Sigmoid colon (tissue), 7 donors: ENCODE data around the gene PON3. TPM values are rescaled to one million over a fixed set of nuclear protein-coding genes. Genes with fewer than 3 reads are reported as not detected.
A peak's percentile ranks its signal among the peaks of the same experiment; 100 is the strongest.

Experiments used
- DNase-seq: peaks from one replicate; pipeline ENCODE4 v3.0.0-alpha.2; 2019
- H3K27ac ChIP-seq, 4 donors: fragments of 200-600 bp; sonication (generic); one replicate each; pipeline ENCODE4 v1.5.1; 2016 to 2019; ENCODE audit warnings: mild to moderate bottlenecking in 1 of 4
- H3K27me3 ChIP-seq, 3 donors: fragments of 200-600 bp; sonication (generic); one replicate each; pipeline ENCODE4 v1.5.1; 2019; ENCODE audit warnings: mild to moderate bottlenecking in 1 of 3
- H3K36me3 ChIP-seq, 4 donors: fragments of 200-600 bp; sonication (generic); one replicate each; pipeline ENCODE4 v1.5.1; 2016 to 2019
- H3K4me1 ChIP-seq, 4 donors: fragments of 200-600 bp; sonication (generic); one replicate each; pipeline ENCODE4 v1.5.1; 2017 to 2019
- H3K4me3 ChIP-seq, 4 donors: fragments of 200-600 bp; sonication (generic); one replicate each; pipeline ENCODE4 v1.5.1; 2017 to 2019; ENCODE audit warnings: mild to moderate bottlenecking in 2 of 4, moderate library complexity in 1 of 4
- H3K9me3 ChIP-seq, 4 donors: fragments of 200-600 bp in 3 of 4; sonication (generic) in 3 of 4; one replicate each; pipeline versions ENCODE4 v1.5.1 to v1.6.1; 2013 to 2019
- CTCF ChIP-seq, 4 experiments: fragments of 450-650 bp in 3 of 4; fragments of 200-600 bp in 1 of 4; IDR thresholded peaks; one replicate each; pipeline ENCODE4 v1.5.1; 2016 to 2019; ENCODE audit warnings: antibody characterized with exemption in 4 of 4, mild to moderate bottlenecking in 3 of 4, moderate library complexity in 2 of 4
- EP300 ChIP-seq, 4 donors: sonication (generic); formaldehyde crosslinking; IDR thresholded peaks; one replicate each; pipeline ENCODE4 v1.6.1; 2017; ENCODE audit warnings: antibody characterized with exemption in 4 of 4
- POLR2A ChIP-seq, 2 donors: fragments of 450-650 bp; IDR thresholded peaks; one replicate each; pipeline ENCODE4 v1.6.1; 2016; ENCODE audit warnings: antibody characterized with exemption in 2 of 2, mild to moderate bottlenecking in 2 of 2, moderate library complexity in 2 of 2
- POLR2AphosphoS5 ChIP-seq, 4 donors: sonication (generic); formaldehyde crosslinking; IDR thresholded peaks; one replicate each; pipeline ENCODE4 v1.6.1; 2017; ENCODE audit warnings: antibody characterized with exemption in 4 of 4
- WGBS, 2 donors: extraction: QIAGEN DNeasy Blood & Tissue Kit; methylation state at CpG; one replicate each; pipeline ENCODE4 v1.1.7; 2013; 5-methylcytosine and 5-hydroxymethylcytosine counted together
- intact Hi-C: fragments of 100-400 bp; cut with DNase I; formaldehyde crosslinking; loops from one replicate; pipeline ENCODE4 v1.15.1; 2023
- polyA plus RNA-seq, 3 donors: library from polyadenylated mRNA; stranded (reverse); fragments of 200-250 nt; gene quantifications; one replicate each; pipeline ENCODE4 v1.2.3, GENCODE V29; 2013
- total RNA-seq, 4 donors: library from RNA; depleted of rRNA; stranded (reverse); fragments of >200 nt; gene quantifications; one replicate each; pipeline ENCODE4 v1.1.0, GENCODE V29; 2016
- donor health status: healthy with polysubstance abuse.
- donor health status: Bipolar disorder and iron deficiency.
- donor health status: healthy.

The PON3 gene
- total and polyA plus RNA-seq, 7 donors, result 0.68 to 2.3 (median 1.7) TPM

DNA sequence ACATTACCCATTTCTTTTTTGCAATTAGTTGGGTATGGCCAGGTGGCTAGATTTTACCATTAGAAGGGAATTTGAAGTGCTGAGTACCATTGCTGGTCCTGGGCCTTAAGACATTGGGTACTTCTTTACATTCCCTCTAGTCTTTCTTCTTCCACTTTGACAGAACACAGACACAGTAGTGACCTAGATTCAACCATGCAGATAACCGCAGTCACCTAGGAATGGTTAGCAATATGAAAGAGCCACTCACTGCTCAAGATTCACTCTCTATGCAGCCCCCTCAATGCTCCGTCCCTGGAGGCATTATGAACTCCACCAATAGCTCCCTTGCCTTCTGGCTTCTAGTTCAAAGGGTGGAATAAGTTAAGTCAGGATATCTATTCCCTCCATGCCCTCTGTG, 55.7 kb downstream of the PON3 start:
- DNase-seq, result no peak
- WGBS, 2 donors, result 93 to 96% methylated on average over 2 of the region's 2 CpGs
- TF ChIP-seq CTCF (IDR thresholded peaks at IDR 0.05) (no peak), EP300 (IDR thresholded peaks at IDR 0.05) (no peak), POLR2AphosphoS5 (IDR thresholded peaks at IDR 0.05) (no peak), POLR2A (IDR thresholded peaks at IDR 0.05) (no peak)

DNA sequence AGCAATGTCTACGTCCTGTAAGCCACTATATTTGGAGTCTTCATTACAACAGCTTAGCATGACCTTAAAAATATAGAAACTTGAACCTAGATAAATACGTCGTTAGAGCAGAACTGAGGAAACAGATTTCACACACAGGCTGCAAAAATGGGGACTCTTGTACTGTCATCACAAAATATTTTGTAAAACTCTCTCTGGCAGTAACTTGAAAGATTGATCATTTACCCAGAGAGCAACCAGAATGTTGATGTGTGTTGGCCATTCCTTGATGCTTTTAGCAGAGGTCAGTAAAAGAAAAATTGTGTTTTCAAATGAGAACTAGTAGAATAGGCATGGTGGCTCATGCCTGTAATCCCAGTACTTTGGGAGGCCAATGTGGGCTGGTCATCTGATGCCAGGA, 57.3 kb downstream of the PON3 start:
- WGBS, 2 donors, result 90 to 93% methylated on average over 3 of the region's 3 CpGs
- Histone ChIP-seq H3K36me3 (no peaks in the 10 kb centered on the region), H3K4me3 (no peak overlapping the region), H3K9me3 (no peaks in the 10 kb centered on the region), H3K4me1 (no peaks in the 10 kb centered on the region), H3K27ac (no peak overlapping the region), H3K27me3 (no peaks in the 10 kb centered on the region)
- no peak for DNase-seq
- no peak for TF ChIP-seq POLR2A (IDR thresholded peaks at IDR 0.05)
- no peak for TF ChIP-seq EP300 (IDR thresholded peaks at IDR 0.05)
- TF ChIP-seq POLR2AphosphoS5 (IDR thresholded peaks at IDR 0.05), result no peak
- TF ChIP-seq CTCF (IDR thresholded peaks at IDR 0.05), result no peak
- intact Hi-C loops, result no loop called here

More for the DNA sequence above, 55.7 kb downstream of the PON3 start:
- Histone ChIP-seq H3K4me3 (no peak overlapping the region), H3K36me3 (no peaks in the 10 kb centered on the region), H3K27me3 (no peaks in the 10 kb centered on the region), H3K9me3 (no peaks in the 10 kb centered on the region), H3K27ac (no peak overlapping the region), H3K4me1 (no peaks in the 10 kb centered on the region)
- intact Hi-C loops, result no loop called here

DNA sequence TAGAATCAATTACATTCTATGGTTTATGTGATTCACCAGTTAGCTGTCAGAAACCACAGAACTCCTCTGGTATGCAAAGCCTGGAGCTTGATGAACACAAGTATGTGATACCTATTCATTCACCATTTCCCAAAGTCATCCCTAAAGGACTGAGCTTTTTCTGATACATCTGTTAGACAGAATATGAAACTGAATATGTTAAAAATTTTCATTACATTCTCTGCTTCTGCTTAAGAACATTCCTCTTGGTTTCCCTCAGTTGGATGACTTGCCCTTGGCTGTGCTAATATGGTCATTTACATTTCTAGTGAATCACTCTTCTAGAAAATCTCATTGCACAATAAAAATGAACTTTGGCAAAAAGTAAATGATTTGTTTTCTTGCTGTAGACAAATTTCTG, 61.1 kb downstream of the PON3 start:
- intact Hi-C loops, result no loop called here
- Histone ChIP-seq H3K27ac (no peak overlapping the region), H3K4me1 (peaks cover 0 to 5% (median 0%) of the 10 kb centered on the region in 4 donors), H3K36me3 (no peaks in the 10 kb centered on the region), H3K4me3 (no peak overlapping the region), H3K27me3 (no peaks in the 10 kb centered on the region), H3K9me3 (no peaks in the 10 kb centered on the region)
- TF ChIP-seq POLR2AphosphoS5 (IDR thresholded peaks at IDR 0.05), result no peak
- DNase-seq, result no peak

DNA sequence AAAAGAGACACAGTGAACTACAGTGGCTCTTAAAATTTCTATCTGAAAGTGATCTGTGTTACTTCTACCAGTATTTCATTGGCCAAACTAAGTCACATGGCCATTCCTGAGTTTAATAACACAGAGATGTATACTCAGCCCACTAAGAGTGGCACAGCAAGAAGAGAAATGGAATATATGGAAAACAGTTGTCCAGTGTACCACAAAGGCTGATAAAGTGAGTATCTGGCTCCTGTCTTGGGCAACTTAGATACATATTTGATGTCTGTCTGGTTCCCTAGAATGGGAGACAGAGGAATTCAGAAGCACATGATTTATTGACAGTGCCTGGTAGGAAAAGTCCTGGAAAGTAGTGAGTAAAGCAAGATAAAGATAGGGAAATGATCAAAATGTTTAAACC, 61.7 kb downstream of the PON3 start:
- Histone ChIP-seq H3K27me3 (no peaks in the 10 kb centered on the region), H3K36me3 (no peaks in the 10 kb centered on the region), H3K9me3 (no peaks in the 10 kb centered on the region), H3K4me3 (no peak overlapping the region), H3K27ac (no peak overlapping the region), H3K4me1 (peaks cover 0 to 5% (median 0%) of the 10 kb centered on the region in 4 donors)
- no peak for TF ChIP-seq EP300 (IDR thresholded peaks at IDR 0.05)
- TF ChIP-seq POLR2A (IDR thresholded peaks at IDR 0.05), result no peak
- no peak for DNase-seq
- intact Hi-C loops, result no loop called here

DNA sequence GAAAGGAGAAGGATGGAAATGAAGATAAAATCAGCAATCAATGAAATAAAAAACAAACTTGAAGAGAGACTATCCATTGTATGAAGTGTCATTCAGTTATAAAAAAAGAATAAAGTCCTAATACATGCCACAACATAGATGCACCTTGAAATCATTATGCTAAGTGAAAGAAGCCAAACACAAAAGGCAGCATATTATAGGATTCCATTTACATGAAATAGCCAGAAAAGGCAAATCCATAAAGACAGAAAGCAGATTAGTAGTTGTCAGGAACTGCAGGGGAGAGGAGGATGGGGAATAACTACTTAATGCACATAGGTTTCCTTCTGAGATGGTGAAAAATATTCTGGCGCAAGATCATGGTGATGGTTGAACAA, 65.2 kb downstream of the PON3 start:
- DNase-seq, result no peak
- H3K4me3 ChIP-seq, result peak overlapping the region in 3 of 4 donors; percentile 20 to 26 (median 21)
- no peaks in the 10 kb centered on the region for H3K27me3 ChIP-seq
- intact Hi-C loops, result no loop called here
- no peak overlapping the region for H3K27ac ChIP-seq
- WGBS, 2 donors, result 99 to 100% methylated on average over 1 of the region's 1 CpG
- H3K4me1 ChIP-seq, result peaks cover 0 to 5% (median 0%) of the 10 kb centered on the region in 4 donors
- H3K9me3 ChIP-seq, result no peaks in the 10 kb centered on the region
- H3K36me3 ChIP-seq, result no peaks in the 10 kb centered on the region
- TF ChIP-seq POLR2A (IDR thresholded peaks at IDR 0.05) (no peak), CTCF (IDR thresholded peaks at IDR 0.05) (no peak), POLR2AphosphoS5 (IDR thresholded peaks at IDR 0.05) (no peak), EP300 (IDR thresholded peaks at IDR 0.05) (no peak)

DNA sequence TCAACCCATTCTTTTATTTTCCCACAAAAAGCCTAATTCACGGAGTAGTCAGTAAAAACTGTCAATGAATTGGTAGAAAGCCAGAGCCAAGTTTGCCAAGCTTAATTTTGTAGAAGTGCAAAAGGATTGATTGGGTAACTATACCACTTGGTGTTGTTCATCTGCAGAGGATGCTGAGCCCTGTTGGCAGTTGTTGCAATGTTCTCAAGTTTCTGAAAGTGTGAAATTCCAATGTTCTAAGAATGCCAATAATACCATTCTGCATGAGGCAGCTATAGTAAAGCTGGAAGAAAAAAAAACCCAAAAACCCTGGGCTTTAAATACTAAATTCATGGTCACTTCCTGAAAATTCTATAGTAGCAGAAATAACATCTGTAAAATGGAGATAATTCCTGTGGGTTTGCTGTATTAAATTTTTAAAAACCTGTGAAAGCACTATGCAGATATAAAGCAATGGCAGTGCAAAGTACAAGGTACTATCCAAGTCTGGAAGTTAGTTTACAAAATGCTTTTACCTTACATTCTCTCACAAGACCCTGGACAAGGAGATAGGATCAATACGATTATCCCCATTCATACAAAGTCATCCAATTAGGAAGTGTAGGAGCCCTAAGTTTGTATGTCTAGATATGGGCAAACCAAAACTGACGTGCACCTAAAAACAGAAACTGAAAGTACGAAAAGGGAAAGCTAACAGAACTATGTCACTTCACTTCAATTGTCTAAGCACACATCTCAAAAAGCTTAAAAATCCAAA, 65.8 kb downstream of the PON3 start:
- WGBS, 2 donors, result 23 to 31% methylated on average over 4 of the region's 4 CpGs
- Histone ChIP-seq H3K4me3 (peak overlapping the region in 3 of 4 donors; percentile 20 to 26 (median 21)), H3K4me1 (peaks cover 0 to 5% (median 0%) of the 10 kb centered on the region in 4 donors), H3K9me3 (peaks cover 0 to 2% (median 0%) of the 10 kb centered on the region in 4 donors), H3K27me3 (peaks cover 0 to 2% (median 0%) of the 10 kb centered on the region in 3 donors), H3K27ac (no peak overlapping the region), H3K36me3 (no peaks in the 10 kb centered on the region)
- intact Hi-C loops, result no loop called here
- TF ChIP-seq EP300 (IDR thresholded peaks at IDR 0.05), result no peak
- TF ChIP-seq POLR2AphosphoS5 (IDR thresholded peaks at IDR 0.05), result no peak
- no peak for TF ChIP-seq POLR2A (IDR thresholded peaks at IDR 0.05)
- no peak for TF ChIP-seq CTCF (IDR thresholded peaks at IDR 0.05)
- no peak for DNase-seq
